ENCODE results near the gene SPATA3.

The SPATA3 gene

GRCh38 chr2:231029563-231029962 is 33.6 kb downstream of the SPATA3 start:
- DNase-seq (ENCODE audit: low read depth in 2 of 2): no peak

GRCh38 chr2:231030725-231031124 is 34.8 kb downstream of the SPATA3 start:
- DNase-seq (ENCODE audit: low read depth in 2 of 2): no peak

- DNase-seq (ENCODE audit: low read depth in 2 of 2): no peak
Measured at GRCh38 chr2:231032575-231033140, 36.7 kb downstream of the SPATA3 start.

- DNase-seq (ENCODE audit: low read depth in 2 of 2): no peak
Measured at GRCh38 chr2:231033147-231034132, 37.5 kb downstream of the SPATA3 start.

DNA sequence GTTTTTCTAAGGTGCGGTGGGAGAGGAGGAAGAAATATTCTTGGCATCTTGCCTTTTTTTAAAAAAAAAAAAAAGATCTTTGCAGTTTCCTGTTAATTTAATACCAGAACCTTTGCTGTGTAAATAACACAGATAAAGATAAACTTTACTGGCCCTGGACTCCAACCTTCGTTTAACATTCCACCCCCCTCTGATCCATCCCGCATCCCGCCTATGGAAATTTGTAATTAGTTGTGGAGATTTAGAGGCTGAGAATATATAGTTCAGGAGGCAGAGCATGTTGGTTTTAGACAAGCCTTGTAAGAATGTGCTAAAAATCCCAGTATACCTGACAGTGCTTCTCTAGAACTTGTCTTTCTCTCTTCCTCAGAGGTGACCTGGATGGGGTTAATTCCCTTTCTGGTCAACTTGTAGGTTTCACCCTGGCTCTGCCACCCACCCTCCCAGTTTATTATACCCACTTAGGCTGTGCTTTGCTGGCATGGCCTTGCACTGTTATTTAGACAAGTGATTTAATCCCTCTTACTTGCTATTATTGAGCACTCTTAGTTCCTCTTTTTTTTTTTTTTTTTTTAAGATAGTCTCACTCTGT is 38.5 kb downstream of the SPATA3 start:
- DNase-seq (ENCODE audit: low read depth in 2 of 2): no peak

DNA sequence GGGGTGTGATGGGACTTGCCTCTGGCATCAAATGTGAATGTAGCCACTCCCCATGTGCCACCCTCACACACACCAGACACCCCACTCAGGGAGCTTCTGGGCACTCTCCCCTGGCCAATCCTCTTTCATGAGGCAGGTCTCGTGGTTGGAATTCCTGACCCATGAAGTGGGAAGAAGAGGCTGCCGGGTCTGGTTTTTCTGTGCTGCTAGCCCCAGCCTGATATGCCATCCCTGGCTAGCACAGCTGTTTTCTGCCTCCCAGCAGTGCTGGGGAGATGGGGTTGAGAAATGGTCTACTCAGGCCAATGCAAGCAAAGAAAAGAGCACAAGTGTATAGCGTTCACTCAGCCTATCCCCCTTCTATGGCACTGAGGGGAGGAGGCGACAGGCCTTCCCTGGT is 40.2 kb downstream of the SPATA3 start:
- no peak for DNase-seq (ENCODE audit: low read depth in 2 of 2)

DNA sequence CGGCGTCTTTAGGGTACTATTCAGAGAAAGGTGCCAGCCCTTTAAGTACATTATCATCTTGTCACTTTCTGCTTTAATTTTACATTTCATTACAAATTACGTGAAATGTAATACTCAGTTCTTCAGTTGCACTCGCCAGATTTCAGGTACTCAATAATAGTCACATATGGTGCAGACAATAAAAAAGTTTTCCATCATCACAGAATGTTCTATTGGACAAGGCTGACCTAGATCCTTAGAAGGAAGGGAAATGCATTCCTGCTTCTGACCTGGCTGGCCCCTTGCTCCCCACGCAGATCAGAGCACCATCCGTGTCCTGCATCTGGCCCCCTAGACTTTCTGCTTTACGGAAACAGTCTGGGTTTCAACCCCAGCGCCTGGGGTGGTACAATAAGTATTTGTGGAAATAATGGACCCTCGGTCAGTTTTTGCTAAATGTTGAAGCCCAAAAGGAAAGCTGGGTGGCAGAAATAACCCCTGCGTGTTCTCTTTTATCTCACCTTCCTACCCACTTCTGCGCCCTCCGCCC is 40.7 kb downstream of the SPATA3 start:
- no peak for DNase-seq (ENCODE audit: low read depth in 2 of 2)

- no peak for DNase-seq (ENCODE audit: low read depth in 2 of 2)
Measured at GRCh38 chr2:231037202-231037730, 41.3 kb downstream of the SPATA3 start, which contains the start of gene C2orf72. C2orf72 (plus strand) TSS chr2:231037523; CDS start chr2:231037566, 43 bp downstream.

DNA sequence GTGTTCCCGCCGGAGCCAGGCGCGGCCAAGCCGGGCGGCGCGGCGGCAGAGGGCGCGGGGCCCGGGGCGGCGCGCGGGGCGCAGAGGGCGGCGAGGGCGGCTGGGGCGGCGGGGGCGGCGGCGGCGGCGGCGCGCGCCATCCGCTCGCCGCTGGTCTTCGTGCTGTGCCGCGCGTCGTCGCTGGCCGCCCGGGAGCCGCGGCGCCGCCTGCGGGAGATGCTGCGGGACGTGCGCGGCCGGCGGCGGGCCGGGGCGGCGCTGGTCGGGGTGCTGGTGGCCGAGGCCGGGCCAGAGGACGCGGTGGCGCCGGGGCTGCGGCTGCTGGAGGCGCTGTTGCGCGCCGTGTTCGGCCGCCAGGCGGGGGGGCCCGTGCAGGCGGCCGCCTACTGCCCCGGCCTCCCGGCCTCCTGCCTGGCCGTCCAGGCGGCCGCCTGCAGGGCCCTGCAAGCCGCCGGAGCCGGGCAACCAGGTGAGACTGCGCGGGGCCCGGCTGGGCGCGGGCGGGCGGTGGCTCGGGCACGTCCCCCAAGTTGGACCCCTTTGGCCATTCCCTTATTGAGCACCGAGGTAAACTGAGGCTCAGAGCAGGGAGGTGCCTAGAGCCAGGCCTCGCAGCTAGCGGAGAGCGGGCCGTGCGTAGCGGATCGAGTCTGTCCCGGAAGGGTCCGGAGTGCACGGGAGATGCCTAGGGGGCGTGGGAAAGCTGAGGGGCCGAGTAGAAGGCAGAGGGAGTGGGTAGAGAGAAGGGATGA is 42.0 kb downstream of the SPATA3 start:
- DNase-seq (ENCODE audit: low read depth in 2 of 2): no peak

- no peak for DNase-seq (ENCODE audit: low read depth in 2 of 2)
Measured at GRCh38 chr2:231038483-231039293, 42.8 kb downstream of the SPATA3 start.

- no peak for DNase-seq (ENCODE audit: low read depth in 2 of 2)
Measured at GRCh38 chr2:231039294-231039664, 43.4 kb downstream of the SPATA3 start.

DNA sequence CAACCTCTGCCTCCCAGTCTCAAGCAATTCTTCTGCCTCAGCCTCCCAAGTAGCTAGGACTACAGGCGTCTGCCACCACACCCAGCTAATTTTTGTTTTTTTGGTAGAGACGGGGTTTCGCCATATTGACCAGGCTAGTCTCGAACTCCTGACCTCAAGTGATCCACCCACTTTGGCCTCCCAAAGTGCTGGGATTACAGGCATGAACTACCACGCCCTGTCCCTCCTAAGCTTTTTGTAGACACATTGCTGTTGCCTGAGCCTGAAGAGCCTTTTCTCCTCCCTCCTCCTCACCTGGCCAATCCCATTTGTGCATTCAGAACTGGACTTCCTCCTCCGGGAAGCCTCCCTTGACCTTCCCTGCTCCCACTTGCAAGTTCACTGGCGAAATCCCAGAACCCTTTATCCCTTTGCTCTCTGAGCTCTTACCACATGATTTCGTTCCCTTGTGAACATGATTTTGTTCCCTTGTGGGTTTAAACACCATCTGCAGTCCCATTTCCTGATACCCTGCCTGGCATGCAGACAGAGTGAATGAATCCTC is 44.0 kb downstream of the SPATA3 start:
- DNase-seq (ENCODE audit: low read depth in 2 of 2): no peak

DNA sequence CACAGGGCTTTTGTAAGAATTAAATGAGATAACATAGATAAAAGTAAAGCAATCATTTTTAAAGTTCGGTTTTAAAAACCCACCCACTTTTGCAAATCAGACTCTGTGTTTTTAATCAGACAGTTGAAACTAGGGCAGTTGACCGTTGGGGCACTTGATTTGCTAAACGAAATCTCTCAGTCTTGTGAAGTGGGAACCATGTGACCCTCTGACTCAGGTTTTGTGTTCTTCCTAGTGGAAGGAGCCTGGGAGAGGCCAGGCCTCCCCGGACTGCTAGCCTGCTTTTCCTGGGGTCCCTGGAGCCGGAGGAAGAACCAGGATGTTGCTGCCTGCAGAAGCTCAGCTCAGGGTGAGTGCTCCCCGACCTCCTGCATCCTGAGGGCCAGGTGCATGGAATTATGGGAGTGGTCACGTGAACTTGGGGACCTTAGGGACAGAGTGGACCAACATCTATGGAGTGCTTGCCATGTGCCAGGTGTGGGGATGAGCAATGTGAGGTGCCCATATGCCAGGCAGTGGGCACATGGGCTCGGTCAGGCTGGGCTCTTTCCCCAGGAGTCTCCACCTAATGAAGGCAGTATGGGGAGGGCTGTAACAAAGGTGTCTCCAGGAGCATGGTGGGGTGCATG is 45.3 kb downstream of the SPATA3 start:
- no peak for DNase-seq (ENCODE audit: low read depth in 2 of 2)

DNA sequence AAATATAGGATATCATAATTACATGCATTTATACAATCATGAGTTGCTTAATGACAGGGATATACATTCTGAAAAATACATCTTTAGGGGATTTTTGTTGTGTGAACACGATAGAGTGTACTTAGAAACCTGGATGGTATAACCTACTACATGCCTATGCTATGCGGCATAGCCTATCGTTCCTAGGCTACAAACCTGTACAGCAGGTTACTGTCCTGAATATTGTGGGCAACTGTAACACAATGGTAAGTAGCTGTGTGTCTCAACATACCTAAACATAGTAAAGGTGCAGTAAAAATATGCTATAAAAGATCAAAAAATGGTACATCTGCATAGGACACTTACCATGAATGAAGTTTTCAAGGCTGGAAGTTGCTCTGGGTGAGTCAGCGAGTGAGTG is 47.9 kb downstream of the SPATA3 start:
- DNase-seq (ENCODE audit: low read depth in 2 of 2): no peak

GRCh38 chr2:231046916-231047273 is 51.0 kb downstream of the SPATA3 start:
- DNase-seq (ENCODE audit: low read depth in 2 of 2): no peak

GRCh38 chr2:231047274-231047922 is 51.5 kb downstream of the SPATA3 start:
- DNase-seq (ENCODE audit: low read depth in 2 of 2): no peak

DNA sequence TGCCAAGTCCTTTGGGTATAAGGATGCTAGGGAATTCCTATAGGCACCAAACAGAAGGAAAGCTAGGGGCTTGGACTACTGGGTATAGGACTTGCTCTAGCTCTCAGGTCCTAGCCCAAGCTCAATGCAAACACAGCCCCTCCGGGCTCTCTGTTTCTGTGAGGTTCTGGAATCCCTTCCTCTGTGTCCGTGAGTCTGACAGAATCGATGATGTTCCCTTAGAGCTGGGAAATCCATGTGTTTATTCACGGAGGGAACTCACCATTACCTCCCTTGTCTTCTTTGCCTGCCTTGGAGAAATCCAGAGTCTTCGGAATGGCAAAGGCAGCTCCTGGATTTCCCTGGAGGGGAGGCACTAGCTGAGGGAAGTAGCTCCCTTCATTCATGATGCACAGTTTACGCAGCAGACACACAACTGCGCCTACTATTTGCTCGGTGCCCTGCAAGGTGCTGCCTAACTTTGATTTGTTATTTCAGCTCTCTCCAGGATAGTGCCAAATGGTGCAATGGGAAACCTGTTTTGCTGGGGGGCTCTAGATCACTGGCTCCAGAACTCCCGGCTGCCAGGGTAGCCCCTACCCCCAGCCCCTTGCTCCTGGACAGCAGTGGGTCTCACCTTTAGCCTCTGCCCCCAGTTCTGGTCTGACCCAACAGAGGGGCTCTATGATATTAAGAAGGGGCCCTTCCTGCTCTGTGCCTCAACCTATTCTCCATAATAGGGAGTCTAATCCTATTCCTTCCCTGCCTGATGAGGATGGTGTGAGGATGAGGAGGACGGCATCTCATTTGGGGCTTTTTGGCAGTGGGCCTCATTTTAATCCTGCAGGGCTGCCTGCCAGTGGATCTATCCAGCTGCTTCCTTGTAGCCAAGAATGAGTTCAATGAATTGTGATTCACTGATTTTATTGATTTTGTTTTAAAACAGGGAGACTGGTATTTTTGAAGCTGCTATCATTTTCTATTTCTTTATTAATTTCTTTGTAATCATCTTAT is 52.3 kb downstream of the SPATA3 start:
- DNase-seq (ENCODE audit: low read depth in 2 of 2): no peak

All from stimulated activated CD4-positive, alpha-beta T cell treated with anti-CD3 and anti-CD28 coated beads, Interleukin-1b, Interleukin-23, amount 100 ng/mL, for 4 hours (primary cell).